AG20443 (cell line): ENCODE data around the gene ARMC2.
"Not testable (repeated sequence)": the region's sequence is repeated elsewhere in the genome, so short reads cannot be mapped to it uniquely, and the experiment has no call there.

Experiments
- DNase-seq: peaks from one replicate; pipeline ENCODE4 v3.0.0; 2012; ENCODE audit warnings: low spot score, mixed read lengths

The ARMC2 gene

DNA sequence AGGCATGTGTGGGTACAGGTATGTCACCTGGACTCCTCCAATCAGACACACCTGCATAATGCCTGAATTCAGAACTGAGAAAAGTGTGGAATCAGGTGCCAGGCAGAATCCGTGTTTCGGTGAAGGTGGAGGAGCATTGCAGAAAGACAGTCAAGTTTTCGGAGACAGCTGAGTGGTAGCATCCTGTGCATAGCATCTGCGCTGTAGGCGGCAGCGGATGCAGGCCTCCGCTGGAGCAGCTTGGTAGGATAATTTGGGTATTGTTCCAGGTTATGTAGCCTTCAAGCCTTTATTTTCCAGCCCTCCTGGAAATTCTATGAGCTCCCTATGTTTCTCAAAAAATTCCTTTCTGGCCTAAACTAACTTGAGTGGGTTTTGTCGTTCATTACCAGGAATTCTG is 15.5 kb upstream of the ARMC2 start:
- DNase-seq: no peak

DNA sequence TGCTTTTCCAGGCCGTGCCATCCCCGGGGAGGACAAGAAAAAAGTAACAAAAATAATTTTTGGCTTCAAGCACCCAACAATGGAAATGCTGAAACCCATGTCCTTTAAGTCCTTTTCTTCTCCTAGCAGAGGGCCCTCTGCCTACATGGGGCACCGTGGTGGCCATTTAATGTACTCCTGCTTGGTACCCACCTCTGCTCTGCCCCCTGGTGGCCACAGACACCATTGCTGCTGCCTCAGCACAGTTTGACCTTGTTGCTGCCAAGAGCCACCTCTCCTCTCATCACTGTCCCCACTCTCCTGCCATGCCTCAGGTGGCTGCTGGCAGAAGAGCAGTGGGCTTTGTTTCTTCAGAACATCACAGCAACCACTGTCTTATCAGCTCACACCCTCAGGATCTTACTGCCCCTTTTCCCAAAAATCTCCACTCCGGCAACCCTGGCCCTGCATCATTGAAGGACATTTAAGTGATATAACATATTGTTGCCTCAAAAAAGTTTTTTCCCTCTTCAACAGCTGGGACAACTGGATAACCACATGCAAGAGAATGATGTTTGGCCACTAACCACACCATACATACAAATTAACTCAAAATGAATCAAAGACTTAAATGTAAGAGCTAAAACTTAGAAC is 12.9 kb upstream of the ARMC2 start:
- DNase-seq: peak; percentile 87

DNA sequence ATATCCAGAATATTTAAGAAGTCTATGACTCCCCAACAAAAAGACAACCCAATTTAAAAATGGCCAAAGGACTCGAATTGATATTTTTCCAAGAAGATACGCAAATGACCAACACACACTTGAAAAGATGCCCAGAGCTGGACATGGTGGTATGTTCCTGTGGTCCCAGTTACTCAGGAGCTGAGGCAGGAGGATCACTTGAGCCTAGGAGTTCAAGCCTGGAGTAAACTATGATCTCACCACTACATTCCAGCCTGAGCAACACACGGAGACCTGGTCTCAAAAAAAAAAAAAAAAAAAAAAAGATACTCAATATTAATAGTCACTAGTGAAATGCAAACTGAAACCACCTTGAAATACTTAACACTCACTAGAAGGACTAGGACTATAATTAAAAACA is 12.2 kb upstream of the ARMC2 start:
- DNase-seq: no peak

DNA sequence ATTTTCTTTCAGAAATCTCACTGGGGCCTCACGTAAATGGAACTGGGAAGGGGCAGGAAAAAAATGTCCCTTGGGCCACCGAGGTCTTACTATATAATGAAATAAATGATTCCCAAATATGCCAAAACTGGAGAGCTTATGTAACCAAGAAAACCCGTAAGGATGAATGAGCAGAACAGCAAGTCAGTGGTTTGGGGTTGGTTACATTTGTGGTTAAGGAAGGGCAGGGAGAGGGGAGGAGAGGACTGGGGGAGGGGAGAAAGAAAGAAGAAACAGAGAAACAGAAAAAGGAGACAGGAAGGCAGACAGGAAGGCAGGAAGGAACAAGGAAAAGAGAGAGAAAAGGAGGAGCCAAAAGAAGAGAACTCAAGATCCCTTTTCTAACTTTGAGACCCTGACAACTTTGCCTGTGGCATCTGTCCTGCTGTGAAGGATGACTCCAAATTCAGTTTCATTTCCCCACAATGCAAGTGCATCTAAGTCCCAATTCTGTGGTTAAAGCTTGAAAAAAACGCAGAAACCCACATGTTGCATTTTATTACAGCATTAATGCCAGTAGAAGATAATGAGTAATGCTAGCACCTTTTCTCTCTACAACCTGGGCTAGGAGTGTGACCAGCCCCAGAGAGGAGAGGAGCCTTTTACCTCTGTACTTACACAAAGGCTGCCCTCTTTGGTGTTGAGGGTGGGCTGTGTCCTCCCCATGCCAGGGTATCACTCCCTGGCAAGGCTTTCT is 10.8 kb upstream of the ARMC2 start:
- no peak for DNase-seq

DNA sequence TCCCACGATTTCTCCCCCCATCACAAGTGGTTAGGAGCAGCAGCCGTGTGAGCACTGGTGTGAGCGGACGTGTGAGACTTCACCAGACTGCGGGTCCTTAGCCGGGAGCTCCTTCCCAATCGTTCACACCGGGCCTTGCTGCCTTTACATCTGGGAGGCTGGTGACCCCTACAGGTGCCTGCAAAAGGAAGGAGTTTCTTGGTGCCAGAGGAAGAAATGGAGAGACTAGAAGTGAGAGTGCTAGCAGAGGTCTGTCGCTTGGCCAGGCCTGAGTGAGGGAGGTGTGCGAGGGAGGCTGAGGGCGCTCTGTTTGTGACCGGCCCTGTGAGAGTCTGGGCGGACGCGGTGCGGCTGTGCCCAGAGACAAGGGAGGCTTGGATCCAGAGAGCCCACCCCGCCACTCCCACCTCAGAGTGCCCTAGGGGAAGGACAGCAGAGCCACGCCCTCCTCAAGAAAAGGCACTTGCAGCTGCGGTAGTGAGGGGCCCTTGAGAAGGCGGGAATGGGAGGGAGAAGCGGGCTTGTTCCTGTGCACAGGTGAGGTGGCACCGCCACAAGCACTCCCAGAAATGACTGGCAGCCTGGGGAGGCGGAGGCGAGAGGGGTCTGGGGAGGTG is 10.0 kb upstream of the ARMC2 start:
- no peak for DNase-seq

DNA sequence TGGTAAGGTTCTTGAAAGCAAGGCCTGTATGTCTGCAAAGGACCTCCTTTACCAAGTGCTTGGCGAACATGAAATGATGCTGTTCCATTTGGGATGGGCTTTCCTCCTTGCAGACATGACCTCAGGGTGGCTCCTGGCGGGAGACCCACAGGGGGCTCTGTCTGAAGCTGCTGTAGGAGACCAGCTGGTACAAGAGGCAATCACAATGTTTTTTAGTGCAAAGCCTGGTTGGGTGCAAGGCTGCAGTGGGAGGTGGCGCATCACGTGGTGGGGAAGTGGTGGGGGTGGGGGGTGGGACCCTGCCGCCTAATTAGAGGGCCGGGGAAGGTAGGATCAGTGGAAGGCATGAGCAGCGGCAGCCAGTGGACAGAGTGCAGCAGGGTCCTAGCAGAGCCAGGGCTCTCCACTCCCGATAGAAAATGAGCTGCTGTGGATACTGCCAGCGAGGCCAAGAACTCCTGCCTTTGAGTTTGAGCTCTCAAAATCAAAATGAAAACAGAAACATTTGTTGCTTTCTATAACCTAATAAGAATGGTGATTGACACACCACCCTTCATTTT is 9.1 kb upstream of the ARMC2 start:
- no peak for DNase-seq

DNA sequence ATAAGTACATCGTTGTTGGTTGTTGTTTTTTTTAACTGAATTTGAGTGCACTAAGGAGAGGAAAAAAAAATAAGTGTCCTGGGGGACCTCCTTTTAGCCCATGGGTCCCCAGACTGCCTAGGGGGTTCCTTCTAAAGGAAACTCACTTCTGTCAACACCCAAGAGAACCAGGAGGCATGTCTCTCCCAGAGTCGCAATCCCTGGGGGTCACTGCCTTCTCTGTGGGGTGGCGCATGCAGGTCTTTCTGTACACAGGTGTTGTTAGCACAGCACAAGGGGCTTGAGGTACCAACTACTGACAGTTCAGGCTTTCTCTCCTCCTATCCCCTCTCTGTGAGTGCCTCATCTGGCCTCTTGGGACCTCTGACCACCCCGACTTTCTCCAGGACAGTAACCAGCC is 7.3 kb upstream of the ARMC2 start:
- DNase-seq: no peak

DNA sequence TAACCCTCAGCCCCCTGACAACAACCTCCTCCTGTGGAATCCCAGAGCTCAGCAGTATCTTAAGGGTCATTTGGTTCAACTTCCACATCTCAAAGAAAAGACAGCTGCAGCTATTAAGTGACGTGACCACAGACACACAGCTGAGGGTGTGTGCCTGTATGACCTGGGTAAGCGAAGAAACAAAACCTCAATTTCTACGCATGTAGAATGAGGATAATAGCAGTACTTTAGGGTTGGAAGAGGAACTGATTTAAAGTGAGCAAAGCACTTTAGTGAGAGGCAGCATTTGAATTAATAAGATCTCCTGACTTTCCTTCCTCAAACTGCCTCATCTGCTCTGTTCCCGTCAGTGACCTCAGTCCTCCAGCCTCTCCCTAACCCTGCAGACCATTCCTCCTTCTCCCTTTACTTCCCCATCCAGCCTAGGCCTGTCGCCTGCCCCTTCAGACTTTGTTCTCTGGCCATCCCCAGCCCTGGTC is 6.8 kb upstream of the ARMC2 start:
- DNase-seq: no peak

DNA sequence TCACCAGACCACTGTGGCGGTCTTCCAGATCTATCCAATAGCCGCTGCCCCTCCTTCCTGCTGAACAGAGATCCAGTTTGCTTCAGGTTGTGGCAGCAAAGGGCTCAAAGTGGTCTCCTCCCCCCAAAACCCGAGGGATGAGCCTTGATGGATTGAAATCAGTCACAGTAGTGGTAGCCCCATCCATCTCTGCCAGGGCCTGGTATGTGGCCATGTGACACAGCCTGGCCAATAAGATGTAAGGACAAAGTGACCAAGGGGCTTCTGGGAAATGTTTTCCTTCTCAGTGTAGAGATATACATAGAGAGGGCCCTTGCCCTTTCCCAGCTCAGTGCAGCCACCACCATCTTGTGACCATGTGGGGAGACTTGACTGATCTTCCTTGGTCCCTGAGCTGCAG is 4.1 kb upstream of the ARMC2 start:
- DNase-seq: no peak

DNA sequence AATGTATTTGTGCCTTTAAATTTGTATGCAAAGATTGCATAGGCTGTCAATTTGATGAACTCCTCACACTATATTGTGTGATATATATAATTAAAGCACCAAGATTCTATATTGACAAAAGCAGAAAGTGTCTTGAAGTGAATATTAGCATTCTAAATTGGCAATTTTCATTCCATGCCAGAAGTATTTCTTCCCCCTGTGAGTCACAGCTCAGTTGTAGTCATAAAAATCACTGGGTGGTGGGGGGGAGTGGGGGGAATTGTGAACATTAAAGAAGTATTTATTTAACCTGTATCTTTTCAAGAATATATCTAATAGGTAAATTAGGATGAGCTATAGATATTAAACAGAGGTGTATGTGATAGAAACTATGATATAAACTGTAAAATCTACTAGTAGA is 3.1 kb upstream of the ARMC2 start:
- DNase-seq: peak; percentile 25

DNA sequence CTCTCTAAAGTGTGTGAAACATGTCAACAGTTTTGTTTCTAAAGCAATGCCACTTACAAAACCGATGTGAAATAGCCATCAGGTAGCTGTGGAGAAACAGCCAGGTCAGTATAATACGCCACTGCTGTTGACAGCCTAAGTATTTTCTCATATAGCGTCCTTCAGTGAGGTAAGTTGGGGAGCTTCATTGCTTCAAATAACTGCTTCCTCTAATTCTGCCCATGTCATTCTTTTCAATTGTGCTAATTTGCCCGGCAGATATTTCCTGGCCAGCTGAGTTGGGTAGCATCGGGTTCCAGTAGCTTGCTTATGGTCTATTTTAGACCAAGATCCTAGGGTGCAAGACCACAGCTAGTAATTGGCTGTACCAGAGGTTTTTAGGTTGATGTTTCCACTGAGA is 2.1 kb upstream of the ARMC2 start:
- no peak for DNase-seq

DNA sequence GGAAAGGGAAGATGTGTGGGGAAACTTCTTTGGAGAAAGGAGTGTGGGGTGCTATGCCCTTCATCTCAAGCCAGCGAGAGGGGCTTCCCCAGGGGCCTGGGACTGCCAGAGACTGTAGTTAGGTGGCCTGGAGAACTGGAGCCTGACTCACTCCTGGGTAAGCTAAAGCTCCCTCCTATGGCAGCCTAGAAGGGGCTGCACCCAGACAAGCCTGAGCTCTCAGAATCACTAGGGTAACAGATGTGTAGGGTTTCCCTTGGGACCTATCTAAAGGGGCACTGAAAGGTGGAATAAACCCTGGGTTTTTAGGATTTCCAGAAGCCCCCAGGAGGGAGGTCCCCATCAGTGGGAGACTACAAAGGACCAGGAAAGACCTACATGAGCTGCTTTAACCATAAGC is 1.6 kb upstream of the ARMC2 start:
- DNase-seq: no peak

DNA sequence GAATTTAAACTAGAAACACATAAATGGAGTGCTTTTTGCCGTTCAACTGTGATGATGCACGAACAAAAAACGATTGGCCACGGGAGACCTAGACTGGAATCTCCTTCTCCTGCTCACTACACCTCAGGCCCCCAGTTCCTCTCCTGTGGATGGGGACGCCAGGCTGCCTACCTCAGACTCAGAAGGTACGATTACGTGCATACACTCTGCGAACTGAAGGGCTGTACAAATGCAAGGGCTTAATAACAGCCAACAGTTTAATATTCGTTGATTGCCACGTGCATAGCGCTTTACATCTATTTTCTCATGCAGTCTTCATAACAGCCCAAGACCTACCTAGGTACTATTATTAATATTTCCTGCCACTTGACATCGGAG is 495 bp upstream of the ARMC2 start:
- DNase-seq: no peak

DNA sequence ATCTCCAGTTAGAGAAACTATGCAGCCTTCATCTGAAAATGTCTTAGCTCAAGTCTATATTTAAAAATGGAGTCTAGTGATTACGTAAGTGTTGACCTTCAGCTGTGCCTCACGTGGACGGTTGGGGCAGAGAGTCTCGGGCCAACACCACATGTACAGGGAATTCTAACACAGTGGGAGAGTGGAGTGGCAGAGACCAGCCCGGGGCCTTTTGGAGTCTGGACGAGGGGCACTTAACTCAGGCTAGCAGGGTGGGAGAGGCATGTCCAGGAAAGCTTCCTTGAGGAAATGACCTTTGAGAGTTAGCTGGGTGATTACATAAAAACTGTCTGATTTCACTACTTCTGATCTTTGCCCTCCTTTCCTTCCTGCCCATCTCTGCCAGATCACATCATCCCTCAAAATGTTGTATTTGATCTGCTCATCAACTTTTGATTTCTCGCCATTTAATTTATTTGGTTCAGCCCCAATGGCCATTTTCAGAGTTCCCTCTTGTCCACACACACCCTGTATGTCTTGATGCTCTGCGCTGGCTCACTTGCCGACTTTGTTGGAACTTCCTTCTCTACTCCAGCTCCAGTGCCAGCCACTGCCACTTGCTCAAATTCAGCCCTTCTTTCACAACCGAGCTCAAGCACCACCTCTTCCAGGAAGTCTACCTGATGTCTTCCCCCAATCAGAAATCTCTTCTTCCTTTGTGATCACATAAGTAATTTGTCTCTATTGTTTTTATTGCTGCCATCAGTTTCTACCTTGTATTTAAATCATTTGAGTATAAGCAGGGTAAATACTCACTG is 2.6 kb downstream of the ARMC2 start:
- DNase-seq: no peak

DNA sequence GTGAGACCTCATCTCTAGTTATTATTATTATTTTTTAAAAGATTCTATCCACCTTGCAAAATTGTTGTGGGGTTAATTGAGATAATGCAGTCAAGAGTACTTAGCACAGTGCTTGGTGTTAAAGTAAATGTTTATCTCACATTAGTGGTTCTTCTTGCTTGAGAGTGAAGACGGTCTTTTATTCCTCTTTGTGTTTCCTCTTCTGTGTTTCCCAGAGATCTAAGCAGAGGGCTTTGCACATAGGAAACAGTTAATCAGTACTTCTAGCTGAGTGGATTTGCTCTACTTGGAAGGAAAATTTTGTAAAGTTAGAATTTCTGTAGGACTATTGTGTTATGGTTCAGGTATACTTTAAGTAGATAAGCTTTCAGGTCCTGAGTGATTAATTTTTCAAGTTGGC is 3.5 kb downstream of the ARMC2 start:
- no peak for DNase-seq

DNA sequence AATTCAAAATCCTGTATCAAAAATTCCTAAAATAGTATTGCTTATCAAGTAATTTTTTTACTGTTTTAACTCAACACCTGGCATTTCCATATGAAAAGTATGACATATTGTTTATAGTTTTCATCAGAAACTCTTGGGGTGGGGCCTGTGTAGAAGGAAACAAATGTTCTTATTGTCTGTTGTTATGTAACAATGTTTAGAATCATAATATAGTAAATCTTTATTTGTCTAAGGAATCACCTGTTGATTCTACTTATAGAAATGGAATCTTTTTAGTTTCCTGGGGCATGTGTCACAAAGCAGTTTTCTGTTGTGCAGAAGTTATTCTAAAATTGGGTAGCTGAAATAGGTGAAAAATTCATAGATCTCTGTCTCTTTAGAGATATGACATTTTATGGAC is 4.9 kb downstream of the ARMC2 start:
- DNase-seq: no peak

DNA sequence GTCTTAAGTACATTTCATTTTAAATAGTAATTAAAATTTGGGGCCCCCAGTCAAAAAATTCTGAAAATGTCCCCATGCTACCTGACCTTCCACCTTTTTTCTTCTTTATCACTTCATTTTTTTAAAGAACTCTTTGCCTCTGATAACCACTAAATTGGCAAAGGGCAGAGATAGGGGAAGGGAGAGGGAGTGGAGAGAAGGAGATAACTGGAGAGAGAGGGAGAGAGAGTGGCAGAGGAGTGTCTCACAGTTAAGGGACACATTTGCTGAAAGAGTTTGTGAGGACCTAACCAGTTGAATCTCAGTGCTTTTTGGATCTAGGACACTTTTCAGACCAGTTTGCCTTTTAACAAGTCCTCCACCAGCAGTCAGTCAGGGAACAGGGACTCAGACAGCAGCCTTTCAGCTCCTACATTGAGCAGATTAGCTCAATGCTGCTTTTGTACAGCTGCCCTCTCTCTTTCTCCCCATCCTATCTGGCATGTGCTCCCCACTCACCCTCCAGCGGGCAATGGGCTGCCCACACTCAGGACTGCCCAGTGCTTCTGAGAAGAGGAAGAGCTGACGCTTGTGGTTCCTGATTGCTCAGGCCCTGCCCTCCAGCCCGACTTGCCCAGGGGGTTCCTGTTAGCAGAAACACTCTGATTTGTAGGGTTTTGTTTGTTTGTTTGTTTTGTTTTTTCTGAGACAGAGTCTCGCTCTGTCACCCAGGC is 14.4 kb downstream of the ARMC2 start:
- no peak for DNase-seq

DNA sequence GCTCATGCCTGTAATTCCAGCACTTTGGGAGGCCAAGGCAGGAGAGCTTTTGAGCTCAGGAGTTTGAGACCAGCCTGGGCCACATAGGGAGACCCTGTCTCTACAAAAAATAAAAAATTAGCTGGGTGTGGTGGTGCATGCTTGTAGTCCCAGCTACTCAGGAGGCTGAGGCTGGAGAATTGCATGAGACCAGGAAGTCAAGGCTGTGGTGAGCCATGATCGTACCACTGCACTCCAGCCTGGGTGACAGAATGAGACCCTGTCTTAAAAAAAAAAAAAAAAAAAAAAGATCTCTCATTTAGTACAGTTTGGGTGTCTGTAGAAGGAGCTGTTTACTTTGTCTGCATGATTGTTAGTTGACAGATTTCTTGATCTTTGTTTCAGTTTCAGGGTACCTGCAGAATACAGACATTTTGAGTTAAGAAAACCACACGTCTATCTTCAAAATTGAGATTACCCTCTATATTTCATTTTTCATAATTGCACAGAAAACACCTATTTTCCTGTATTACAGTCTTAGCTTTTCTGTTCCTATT is 17.6 kb downstream of the ARMC2 start:
- DNase-seq: not testable (repeated sequence)

DNA sequence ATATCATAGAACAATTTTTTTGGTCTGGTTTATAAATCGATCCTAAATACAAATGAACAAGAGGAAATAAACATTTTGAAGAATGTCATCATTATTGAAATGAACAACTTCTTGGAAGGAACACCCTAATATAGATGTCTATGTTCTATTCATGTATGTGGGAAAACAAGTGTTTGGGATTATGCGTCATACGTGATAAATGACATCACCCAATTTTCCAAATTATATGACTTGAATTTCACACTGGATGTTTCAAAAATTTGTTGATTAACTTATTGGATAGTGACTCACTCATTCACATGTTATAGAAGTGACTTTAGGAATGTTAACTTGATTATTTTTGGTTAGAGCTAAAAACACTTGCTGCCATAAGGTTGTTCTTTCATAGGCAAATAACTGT is 18.6 kb downstream of the ARMC2 start:
- no peak for DNase-seq

DNA sequence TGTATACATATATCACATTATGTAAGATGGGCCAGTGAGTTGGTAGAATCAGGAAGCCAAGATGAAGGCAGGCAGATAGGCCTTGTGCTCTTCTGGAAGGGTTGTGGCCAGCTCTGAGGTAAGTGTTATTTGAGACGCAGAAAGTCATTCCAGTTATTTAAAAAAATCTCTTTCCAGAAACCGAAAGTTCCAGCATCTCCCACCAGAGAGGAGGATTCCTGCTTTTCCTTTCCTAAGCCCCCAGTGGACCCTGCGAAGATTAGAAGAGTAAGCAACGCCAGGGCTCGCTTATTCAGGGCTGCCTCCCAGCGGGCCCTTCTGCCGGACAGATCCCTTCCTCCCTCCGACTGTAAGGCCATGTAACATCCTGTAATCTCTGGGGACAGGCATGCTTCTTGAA is 20.4 kb downstream of the ARMC2 start:
- no peak for DNase-seq

DNA sequence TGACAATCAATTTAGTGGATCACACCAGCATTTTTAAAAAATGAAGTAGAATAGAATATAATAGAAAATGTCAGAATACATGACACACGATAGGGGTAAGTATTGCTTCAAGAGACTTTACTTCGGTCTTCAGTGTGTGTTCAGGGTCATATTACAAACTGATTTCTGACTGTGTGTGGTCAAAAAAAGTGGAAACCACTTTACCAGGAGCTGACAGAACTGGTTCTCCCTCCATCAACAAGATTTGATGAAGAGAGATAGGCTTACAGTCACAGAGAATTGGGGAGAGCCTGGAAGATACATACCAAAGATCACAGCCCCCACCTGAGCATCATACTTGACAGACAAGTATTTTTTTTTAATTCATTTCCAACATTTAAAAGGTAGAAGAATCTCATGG is 21.7 kb downstream of the ARMC2 start:
- DNase-seq: no peak

DNA sequence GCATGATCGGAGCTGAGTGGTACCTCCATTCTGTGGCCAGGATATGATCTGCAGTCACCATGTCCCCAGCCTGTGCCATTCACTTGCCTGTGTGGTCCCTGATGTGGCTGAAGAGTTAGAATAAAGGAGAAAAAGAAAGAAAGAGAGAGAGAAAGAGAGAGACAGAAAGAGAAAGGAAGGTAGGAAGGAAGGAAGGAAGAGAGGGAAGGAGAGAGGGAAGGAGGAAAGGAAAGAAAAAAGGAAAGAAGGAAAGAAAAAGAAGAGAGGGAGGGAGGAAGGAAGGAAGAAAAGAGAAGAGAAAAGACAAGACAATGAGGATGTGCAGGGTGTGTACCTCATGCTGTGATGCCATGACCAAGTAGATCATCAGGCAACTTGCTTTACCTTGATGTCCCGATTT is 22.1 kb downstream of the ARMC2 start:
- no peak for DNase-seq
